PFSK-1 (cell line): ENCODE data around the gene EDDM13. TPM values are rescaled to one million over a fixed set of nuclear protein-coding genes. Genes with fewer than 3 reads are reported as not detected.

Experiments
- FOXP2 ChIP-seq: optimal IDR thresholded peaks from 2 replicates; pipeline ENCODE3; 2011; ENCODE audit warnings: borderline replicate concordance, control low read depth, inconsistent platforms; ENCODE audit not compliant: insufficient read depth; ENCODE audit errors: extremely low read length, extremely low read depth
- POLR2AphosphoS5 ChIP-seq: IDR thresholded peaks from 2 replicates; pipeline ENCODE4 v1.6.1; 2012; ENCODE audit warnings: low read depth, mild to moderate bottlenecking, control low read depth, low read length, moderate library complexity
- SIN3A ChIP-seq: IDR thresholded peaks from 2 replicates; pipeline ENCODE4 v1.6.1; 2012; ENCODE audit warnings: mild to moderate bottlenecking, low read length, moderate library complexity, borderline replicate concordance; ENCODE audit not compliant: insufficient read depth
- TAF1 ChIP-seq: IDR thresholded peaks from 2 replicates; pipeline ENCODE4 v1.6.1; 2012; ENCODE audit warnings: low read length, control low read depth, borderline replicate concordance; ENCODE audit not compliant: insufficient read depth
- polyA plus RNA-seq: library from polyadenylated mRNA; unstranded; fragments of >200 nt; gene quantifications from one replicate; pipeline ENCODE4 v1.2.1, GENCODE V29; 2012; ENCODE audit warnings: low read depth, missing spikeins; ENCODE audit not compliant: insufficient read length
- TF ChIP-seq, protein P1 (sequence below), 2 experiments: IDR thresholded peaks; 2 replicates each; pipeline versions ENCODE4 v1.6.1 to v1.8.0; 2011 to 2012; ENCODE audit warnings: low read depth in 2 of 2, low read length in 2 of 2, control low read depth in 1 of 2, inconsistent platforms in 1 of 2, mild to moderate bottlenecking in 1 of 2, moderate library complexity in 1 of 2; ENCODE audit not compliant: insufficient read depth in 1 of 2

EDDM13 gene
- 2.8 TPM for polyA plus RNA-seq

DNA sequence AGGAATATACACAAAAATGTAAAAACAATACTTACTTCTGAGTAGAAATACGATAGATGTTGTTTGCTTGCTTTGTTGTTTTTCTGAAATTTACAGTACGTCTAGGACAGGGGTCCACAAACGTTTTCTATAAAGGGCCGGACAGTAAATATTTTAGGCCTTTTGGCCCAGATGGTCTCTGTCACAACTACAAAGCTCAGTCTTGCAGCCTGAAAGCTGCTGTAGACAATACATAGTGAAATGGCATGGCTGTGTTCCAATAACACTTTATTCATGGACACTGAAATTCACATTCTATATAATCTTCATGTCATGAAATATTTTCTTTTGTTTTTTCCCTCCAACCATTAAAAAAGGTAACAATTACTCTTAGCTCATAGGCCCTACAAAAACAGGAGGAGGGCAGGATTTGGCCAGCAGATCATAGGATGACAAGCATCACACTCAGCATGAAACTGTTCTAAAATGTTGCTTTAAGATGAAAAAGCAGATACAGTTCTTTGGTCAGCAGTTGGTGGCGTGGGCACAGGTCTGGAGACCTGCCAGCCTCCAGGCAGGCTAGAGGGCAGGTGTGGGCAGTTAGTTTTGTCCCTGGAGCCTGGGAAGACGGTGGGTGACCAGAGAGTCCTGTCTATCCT is at the start of gene EDDM13:
Gene EDDM13, plus strand, starts transcription at position 588 of the 638 bp plus-strand sequence. CDS start 87 bp downstream, outside the sequence.
- TF ChIP-seq POLR2AphosphoS5 (no peak), FOXP2 (no peak), SIN3A (no peak), TAF1 (no peak)
- TF ChIP-seq, protein P1, sequence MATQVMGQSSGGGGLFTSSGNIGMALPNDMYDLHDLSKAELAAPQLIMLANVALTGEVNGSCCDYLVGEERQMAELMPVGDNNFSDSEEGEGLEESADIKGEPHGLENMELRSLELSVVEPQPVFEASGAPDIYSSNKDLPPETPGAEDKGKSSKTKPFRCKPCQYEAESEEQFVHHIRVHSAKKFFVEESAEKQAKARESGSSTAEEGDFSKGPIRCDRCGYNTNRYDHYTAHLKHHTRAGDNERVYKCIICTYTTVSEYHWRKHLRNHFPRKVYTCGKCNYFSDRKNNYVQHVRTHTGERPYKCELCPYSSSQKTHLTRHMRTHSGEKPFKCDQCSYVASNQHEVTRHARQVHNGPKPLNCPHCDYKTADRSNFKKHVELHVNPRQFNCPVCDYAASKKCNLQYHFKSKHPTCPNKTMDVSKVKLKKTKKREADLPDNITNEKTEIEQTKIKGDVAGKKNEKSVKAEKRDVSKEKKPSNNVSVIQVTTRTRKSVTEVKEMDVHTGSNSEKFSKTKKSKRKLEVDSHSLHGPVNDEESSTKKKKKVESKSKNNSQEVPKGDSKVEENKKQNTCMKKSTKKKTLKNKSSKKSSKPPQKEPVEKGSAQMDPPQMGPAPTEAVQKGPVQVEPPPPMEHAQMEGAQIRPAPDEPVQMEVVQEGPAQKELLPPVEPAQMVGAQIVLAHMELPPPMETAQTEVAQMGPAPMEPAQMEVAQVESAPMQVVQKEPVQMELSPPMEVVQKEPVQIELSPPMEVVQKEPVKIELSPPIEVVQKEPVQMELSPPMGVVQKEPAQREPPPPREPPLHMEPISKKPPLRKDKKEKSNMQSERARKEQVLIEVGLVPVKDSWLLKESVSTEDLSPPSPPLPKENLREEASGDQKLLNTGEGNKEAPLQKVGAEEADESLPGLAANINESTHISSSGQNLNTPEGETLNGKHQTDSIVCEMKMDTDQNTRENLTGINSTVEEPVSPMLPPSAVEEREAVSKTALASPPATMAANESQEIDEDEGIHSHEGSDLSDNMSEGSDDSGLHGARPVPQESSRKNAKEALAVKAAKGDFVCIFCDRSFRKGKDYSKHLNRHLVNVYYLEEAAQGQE (IDR thresholded peaks at IDR 0.05; ENCODE audit: insufficient read depth in 1 of 2, low read depth in 2 of 2, low read length in 2 of 2) = no peak

DNA sequence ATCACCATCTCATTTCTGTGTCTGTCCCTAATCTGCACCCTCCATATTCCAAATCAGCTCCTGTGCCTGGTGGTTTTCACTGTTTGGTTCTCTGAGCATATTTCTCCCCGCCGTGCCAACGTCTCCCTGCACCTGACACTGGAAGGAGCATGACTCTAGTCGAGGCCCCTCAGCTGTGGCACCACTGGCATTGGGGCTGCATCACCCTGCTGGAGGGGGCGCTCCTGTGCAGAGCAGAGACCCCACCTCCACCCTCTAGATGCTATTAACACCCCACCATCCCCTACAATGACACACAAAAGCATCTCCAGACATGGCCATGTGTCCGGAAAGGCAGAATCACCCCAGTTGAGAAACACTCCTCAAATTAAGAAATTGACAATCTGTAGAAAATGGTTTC is 49.6 kb upstream of the EDDM13 start:
- TF ChIP-seq, protein P1 (IDR thresholded peaks at IDR 0.05; ENCODE audit: insufficient read depth in 1 of 2, low read depth in 2 of 2, low read length in 2 of 2) = no peak
- no peak for TF ChIP-seq POLR2AphosphoS5
- no peak for TF ChIP-seq SIN3A
- TF ChIP-seq TAF1 = no peak
- no peak for TF ChIP-seq FOXP2

GRCh38 chr19:56223481-56223880 is 49.1 kb upstream of the EDDM13 start:
- no peak for TF ChIP-seq SIN3A
- no peak for TF ChIP-seq FOXP2
- TF ChIP-seq, protein P1 (IDR thresholded peaks at IDR 0.05; ENCODE audit: insufficient read depth in 1 of 2, low read depth in 2 of 2, low read length in 2 of 2) = no peak
- no peak for TF ChIP-seq TAF1
- no peak for TF ChIP-seq POLR2AphosphoS5

DNA sequence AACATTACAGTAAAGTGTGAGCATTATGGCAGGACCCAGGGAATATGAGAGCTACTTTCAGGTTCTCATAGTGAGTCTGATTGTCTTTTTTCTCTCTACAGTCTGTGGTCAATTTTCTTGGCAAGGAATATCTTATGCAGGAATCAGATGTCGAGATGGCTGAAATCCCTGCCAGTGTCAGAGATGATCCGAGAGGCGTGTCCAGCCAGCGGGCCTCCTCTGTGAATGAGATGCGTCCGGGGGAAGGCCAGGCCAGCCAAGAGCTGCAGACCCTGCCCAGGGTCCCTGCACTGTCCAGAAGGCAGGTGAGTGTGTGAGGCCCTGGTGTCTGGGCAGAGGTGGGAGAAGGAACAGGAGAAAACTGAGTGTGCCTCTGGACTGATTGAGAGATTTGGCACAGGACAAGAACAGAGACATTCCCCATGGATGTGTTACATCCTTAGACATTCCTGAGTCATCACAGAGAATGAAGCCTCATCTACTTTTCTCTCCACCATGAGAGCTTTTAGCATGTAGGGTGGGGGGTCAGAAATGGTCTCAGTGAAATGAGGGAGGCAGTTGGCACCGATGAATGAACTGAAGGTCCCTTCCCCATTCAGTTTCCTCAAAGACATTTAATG is 27.3 kb upstream of the EDDM13 start:
- TF ChIP-seq TAF1 = no peak
- TF ChIP-seq FOXP2 = no peak
- no peak for TF ChIP-seq POLR2AphosphoS5
- TF ChIP-seq, protein P1 (IDR thresholded peaks at IDR 0.05; ENCODE audit: insufficient read depth in 1 of 2, low read depth in 2 of 2, low read length in 2 of 2) = no peak
- no peak for TF ChIP-seq SIN3A
